Hematopoietic multipotent progenitor cell treated with erythropoietin and hydrocortisone succinate and interleukin-3 and kit ligand, for 17 days (in vitro differentiated cells): ENCODE results near the gene HDAC10.

Experiments
- DNase-seq: peaks from one replicate; pipeline ENCODE4 v3.0.0-alpha.2; 2015; ENCODE audit warnings: low spot score

Gene HDAC10

DNA sequence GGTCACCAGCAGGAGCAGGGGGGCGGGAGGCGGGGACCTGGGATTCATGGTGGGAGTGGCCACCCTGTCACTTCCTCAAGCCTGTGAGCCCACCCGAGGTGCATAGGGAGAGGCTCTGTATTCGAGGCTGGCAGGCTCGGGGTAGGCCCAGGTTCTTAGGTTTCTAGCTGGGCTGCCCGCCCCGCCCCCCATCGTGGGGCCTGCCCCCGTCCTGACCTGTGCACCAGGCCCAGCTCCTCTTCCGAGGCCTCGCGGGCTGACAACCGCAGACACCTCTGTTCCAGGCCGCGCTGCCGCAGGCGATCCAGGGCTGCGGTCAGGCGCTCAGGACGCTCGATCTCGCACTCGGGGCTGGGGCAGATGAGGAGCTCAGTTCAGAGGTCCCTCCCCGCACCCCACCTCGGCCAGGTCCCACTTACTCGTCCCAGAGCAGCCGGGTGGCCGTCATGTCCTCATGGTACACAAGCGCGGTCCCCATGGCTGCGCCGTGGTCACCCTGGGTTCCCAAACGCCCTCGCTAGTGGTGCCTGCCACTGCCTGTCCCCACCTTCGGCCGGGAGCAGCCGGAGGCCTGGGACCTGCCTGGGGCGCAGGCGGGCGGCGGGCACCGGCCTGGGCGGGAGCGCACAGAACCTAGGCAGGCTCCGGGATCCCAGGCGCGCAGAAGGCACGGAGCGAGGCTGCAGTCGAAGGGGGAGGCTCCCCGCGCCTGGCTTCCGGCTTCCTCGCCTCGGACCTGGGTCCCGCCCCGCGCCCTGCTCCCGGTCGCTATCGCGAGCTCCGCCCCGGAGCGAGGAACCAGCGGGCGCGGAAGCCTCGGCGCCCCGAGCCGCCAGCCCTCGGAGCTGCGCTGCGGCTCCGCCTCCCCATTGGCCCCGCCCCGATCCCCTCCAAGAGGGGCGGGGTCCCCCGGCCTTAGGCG lies at the start of gene HDAC10:
Gene HDAC10 (minus strand): TSS at position 711 of the 922 bp plus-strand sequence. CDS start 233 bp downstream, at position 478.
- DNase-seq = peak; percentile 50

GRCh38 chr22:50300620-50301257 lies 49.7 kb upstream of the HDAC10 start:
- DNase-seq = no peak

- no peak for DNase-seq
These were observed 48.9 kb upstream of the HDAC10 start for GRCh38 chr22:50299785-50300619.

DNA sequence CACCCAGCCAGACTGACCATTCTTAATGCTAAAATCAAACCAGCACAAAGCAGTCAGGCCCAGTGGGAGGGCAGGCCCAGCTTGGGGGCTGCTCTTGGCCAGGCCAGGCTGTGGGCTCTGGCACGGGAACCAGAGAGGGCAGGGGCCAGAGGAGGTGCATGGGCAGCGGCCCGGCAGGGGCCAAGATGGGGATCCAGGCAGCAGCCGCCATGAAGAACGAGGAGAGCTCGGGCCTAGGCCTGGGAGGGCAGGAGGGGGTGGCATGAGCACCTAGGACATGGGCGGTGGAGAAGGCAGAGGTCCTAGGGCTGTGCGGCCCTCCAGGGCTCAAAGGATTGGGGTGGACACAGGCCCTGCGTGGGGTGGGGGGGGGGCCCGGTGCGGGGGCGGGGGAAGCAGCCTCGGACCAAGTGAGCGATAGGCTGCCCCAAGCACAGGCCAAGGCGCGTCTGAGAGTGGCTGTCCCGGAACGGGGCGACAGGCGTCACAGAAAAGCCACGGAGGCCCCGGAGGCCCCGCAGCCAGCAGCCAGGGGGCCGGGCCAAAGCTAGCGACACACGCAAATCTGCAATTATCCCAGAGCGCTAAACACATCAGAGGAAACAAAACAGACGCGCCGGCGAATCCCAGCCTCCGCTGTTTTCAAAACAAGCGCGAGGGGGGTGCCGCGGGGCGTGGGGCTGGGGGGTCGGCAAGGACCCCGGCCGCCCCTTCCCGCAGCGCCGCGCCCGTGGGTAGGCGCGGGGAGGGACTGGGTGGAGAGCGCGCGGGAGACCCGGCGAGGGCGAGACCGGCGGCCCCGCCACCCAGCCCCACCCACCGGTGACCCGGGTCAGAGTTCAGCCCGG lies 48.1 kb upstream of the HDAC10 start:
- no peak for DNase-seq

DNA sequence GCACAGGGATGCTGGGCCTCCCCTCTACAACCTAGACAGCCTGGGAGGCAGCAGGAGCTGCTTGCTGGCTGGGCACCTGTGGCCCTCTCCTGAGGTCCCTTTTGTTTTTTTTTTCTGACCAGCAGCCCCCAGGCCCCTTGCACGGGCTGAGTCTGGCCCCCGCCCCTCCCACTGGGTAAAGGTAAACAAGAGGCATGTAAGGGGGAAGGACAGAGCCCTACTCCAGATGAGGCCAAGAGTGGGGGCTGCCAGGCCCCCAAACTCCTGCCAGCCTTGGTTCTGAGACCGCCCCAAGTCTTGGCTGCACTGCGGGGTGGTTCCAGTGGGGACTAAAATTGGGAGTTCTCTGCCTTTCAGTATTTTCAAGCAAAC lies 47.2 kb upstream of the HDAC10 start:
- no peak for DNase-seq

DNA sequence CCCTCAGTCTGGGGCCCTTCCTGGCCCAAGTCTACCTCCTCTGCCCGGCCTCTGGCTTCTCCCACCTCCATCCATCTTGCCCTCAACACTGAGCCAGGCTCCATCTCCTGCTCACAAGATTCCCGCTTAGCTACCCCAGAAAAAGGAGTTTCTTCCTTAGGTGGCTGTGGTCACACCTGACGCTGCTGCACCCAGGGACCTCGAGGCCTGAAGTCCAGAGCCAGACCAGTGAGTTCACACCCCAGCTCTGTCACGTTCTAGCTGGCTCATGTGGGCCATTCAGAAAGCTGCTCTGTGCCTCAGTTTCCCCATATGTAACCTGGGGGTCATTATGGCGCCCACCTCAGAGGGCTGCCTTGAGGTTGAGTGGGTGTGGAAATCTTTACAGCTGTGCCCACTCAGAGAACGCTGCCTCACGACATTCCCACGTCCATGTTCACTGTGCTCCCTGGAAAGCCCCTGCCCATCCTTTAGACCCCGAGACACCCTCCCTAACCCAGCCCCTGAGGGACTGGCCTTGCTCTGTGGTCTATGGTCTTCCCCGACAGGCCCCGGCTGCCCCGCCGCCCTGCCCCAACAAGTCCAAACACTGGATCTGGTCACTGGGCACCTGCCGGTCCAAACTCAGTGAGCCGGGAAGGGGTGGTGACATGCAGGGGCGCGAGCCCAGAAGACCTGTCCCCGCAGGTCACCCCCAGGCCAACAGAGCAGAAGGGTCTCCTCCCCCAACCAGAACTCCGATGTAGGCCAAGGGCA lies 46.6 kb upstream of the HDAC10 start:
- DNase-seq = no peak

DNA sequence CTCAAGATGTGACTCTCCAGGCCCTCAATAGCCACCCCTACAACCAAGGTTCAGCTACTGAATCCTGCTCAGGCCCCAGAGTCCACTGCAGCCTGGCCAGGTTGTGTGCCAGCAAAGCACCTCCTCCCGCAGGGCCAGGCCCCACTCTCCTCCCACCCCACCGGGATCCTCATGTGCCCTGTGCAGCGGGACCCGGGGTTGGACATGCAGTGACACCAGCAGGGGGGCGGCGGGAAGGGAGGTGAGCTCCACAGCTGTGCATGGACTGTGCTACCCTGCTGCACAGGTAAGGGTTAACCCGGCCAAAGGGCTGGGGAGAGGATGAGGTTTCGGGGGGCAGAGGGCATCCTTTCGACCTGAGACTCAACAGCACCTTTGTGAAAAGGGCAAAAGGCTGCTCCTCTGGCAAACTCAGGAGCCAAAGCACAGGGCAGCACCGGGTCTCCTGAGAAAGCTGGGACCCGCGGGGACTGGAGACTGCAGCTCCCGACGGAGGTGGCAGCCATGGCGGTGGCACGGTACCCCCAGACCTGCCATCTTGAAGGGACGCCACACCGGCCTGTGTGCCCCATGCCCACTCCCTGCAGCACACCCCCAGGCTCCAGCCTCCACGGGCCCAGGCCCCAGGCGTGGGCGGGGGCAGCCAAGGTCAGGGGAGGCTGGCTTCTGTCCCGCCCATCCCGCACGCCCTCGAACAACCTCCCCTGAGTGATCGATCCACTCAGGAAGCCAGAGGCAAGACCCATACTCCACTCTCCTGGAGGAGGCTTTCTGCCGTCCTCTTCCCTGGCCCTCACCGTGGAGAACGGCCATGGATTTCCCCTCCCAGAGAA lies 45.8 kb upstream of the HDAC10 start:
- DNase-seq = no peak

GRCh38 chr22:50294319-50294656 lies 43.2 kb upstream of the HDAC10 start:
- no peak for DNase-seq

DNA sequence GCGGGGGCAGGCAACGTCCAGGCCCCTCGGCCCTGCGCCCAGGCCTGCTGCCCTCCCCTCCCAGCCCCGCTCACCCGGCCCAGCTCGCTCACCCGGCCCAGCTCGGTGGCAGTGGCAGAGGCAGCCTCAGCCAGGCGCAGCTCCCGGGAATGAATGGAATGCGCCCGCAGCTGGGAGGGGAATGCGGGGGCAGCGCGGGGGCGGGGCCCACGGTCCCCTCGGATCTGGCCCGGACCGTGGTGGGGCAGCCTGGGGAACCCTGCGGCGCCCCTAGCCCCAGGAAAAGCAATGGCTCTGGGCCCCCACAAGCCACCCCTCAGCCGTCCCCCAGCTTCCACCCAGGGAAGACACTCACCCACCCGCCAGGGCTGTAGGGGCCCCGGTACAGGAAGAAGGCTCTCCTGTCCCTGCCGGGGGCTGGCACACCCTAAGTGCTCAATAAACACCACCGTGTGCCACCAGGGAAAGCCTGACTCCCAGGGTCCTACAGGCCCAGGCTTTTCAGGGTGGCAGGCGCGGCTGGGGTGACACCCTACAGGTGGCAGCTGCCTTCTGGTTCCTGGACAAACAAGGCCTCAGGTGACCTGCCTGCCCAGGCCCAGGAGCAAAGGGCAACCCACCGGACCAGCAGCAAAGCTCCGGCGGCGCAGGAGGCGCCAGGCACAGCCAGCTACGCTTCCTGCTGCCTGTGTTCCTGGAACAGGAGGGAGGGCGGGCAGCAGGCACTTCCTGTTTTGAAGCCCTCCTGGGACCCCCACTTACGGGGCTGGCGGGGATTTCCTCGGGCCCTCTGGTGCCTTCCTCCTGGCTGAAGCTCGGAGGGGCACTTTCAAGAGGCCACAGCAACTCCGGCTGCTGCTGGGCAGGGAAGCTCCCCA lies 42.6 kb upstream of the HDAC10 start:
- DNase-seq = no peak

- no peak for DNase-seq
These were observed 41.8 kb upstream of the HDAC10 start for GRCh38 chr22:50292643-50293440.

DNA sequence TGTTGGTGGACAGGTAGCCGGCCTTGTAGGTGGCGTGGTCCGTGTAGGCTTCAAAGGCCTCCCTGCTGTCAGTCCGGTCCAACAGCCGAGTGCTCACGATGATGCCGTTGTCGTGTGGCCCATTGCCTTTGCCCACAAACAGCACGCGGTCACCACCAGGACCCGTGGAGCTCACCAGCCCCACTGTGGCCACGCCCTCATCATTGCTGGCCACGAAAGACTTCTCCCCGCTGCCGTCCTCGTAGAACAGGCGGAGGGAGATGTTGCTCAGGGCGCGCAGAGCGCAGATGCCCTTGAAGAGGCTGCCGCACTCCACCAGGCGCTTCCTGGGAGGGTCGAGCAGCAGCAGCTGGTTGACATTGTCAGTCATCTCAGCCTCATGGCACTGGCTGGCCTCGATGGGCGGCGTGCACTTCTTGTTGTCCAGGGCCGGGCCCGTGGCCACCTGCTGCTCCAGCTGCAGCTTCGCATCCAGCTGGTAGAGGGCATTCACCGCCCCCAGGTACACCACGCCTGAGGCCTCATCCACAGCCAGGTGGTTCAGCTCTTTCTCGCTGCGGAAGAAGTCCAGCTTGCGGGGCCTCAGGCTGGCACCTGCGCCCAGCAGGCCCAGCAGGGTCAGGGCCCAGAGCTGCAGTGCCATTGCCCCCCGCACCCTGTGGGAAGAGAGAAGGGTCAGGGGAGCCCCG lies 39.0 kb upstream of the HDAC10 start:
- no peak for DNase-seq

DNA sequence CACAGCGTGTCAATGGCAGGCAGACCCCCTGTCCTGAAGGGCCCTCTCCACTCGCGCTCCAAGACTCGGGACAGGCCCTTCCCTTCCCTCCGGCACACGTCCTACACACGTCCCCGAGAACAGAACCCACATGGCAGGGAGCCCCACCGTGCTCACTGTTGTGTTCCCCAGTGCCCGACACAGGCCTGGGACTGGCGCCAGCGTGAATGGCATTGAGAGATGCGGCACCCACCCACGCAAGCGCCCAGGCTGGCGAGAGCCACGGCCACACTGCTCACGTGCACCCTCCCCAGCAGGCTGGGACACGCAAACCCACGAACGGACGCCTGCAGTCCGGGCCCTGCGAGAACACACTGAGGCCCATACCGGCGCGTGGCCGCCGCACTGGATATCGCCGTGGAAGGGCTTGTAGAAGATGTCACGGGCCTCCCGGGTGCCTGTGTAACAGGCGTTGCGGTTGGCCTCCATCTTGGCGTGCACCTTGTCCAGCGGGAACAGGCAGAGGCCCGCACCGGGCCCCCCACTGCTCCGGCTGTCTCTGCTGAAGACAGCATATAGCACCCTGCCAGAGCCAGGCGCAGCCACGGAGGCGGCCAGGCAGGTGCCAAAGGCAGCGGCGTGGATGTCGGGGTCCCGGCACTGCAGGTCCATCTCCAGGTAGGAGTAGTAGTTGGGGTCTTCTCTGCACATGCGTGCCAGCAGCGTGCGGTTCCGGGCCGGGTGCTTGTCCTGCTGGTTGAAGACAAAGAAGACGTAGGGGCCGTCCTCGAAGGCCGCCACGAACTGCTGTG lies 38.3 kb upstream of the HDAC10 start:
- no peak for DNase-seq

GRCh38 chr22:50287731-50288130 lies 36.7 kb upstream of the HDAC10 start:
- DNase-seq = no peak

DNA sequence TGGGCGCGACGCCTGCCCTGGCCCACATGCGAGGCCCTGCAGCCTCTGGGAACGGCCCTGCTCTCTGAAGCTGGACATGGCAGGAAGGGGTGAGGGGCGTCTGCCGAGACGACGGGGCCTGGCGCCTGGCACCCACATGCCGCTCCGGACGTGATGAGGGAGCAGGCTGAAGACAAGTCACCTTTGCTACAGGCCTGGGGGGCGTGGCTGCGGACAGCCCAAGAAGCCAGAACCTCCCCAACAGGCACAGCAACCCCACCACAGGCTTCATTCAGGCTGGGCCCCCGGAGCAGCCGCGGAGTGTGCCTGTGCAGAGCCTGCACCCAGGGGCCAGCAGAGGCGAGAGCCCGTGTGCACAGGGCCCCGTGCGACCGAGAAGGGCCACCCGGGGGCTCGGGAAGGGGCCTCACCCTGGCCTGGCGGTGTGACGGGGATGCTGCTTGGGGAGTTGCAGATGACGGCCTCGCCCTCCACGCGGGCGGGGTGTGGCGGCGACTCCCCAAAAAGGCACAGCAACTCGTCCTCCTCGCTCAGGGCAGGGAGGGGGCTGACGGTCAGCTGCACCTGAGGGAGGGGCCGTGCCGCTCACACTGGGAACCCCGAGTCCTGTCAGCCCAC lies 35.7 kb upstream of the HDAC10 start:
- no peak for DNase-seq

DNA sequence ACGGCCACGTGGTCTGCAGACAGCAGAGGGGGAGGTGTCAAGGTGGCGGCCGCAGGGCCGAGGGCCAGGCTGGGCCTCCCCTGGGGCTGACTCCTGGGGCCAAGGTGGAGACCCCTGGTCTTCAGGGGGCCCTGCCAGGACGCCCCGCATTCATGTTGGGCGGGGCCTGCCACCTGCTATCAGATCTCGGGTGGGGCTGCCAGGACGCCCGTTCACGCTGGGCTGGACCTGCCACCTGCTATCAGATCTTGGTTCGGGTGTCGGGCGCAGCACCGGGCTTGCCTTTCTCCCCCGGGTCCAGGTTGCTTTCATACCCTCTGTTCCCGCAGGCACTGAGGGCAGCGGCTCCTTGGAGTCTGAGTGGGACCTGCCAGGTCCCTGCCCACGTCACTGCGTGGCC lies 35.2 kb upstream of the HDAC10 start:
- DNase-seq = no peak

GRCh38 chr22:50285568-50286229 lies 34.6 kb upstream of the HDAC10 start:
- DNase-seq = no peak
